ENCODE results near the gene CDH13.

The CDH13 gene

DNA sequence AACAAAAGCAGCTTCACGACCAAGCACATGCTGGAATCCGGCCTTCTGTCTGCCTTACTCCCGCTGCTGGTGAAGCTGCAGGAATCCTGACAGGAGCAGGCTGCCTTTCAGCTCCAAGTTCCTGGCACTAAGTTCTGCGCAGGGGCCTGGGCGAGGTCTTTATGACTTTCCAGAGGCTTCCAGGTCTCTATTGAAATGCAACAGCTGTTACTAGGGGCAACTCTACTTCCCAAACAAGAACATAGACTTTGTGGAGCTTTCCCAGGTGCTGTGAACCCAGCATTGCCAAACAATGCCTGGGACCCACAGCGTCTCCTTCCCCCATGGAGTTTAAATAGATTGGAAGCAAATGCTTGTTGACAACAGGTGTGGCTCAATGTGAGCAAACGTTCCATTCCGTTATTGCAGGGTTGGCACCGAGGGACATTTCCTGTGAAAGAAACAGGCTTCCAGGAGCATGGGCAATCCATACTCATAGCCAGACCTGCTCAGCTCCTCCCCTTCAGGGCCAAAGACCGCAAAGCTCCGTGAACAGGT, 156.0 kb downstream of the CDH13 start:
- no peak for DNase-seq
- H3K4me3 ChIP-seq (ENCODE audit: low read depth, low read length), result no peak overlapping the region
- H3K36me3 ChIP-seq, result no peaks in the 10 kb centered on the region
- TF ChIP-seq, protein P1, sequence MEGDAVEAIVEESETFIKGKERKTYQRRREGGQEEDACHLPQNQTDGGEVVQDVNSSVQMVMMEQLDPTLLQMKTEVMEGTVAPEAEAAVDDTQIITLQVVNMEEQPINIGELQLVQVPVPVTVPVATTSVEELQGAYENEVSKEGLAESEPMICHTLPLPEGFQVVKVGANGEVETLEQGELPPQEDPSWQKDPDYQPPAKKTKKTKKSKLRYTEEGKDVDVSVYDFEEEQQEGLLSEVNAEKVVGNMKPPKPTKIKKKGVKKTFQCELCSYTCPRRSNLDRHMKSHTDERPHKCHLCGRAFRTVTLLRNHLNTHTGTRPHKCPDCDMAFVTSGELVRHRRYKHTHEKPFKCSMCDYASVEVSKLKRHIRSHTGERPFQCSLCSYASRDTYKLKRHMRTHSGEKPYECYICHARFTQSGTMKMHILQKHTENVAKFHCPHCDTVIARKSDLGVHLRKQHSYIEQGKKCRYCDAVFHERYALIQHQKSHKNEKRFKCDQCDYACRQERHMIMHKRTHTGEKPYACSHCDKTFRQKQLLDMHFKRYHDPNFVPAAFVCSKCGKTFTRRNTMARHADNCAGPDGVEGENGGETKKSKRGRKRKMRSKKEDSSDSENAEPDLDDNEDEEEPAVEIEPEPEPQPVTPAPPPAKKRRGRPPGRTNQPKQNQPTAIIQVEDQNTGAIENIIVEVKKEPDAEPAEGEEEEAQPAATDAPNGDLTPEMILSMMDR (IDR thresholded peaks at IDR 0.05; ENCODE audit: low read depth, low read length), result no peak
- no peaks in the 10 kb centered on the region for H3K27me3 ChIP-seq (ENCODE audit: insufficient read depth, low read depth, severe bottlenecking)
- no peaks in the 10 kb centered on the region for H3K9me3 ChIP-seq (ENCODE audit: severe bottlenecking)
- H3K27ac ChIP-seq, result no peak overlapping the region

DNA sequence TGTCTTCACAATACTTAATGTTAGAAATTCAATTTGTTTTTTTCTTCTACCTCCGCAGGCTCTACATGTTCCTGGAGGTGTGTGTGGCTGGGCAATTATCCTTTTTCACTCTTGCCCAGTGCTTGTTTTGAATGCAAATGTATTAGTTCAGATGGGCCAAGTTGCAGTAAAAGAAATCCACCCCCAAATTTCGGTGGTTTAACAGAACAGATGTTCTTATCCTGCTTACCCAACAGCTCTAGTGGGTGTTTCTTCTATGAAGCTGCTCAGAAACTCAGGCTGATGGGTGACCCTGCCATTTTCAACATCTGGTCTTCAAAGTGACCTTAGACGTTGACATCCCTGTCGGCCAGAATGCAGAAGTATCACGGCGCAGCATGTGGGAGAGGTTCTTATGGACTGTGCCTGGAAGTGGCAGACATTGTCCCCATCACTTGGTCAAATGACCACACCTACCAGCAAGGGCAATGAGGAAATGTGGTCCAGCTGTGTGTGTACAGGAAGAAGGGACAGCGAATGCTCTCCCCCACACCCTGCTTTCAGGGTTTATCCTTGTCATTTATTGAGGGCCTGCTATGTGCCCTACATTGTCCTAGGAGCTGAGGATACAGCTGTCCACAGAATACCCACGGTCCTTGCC, 157.3 kb downstream of the CDH13 start:
- no peak overlapping the region for H3K4me3 ChIP-seq (ENCODE audit: low read depth, low read length)
- TF ChIP-seq, protein P1 (IDR thresholded peaks at IDR 0.05; ENCODE audit: low read depth, low read length), result no peak

DNA sequence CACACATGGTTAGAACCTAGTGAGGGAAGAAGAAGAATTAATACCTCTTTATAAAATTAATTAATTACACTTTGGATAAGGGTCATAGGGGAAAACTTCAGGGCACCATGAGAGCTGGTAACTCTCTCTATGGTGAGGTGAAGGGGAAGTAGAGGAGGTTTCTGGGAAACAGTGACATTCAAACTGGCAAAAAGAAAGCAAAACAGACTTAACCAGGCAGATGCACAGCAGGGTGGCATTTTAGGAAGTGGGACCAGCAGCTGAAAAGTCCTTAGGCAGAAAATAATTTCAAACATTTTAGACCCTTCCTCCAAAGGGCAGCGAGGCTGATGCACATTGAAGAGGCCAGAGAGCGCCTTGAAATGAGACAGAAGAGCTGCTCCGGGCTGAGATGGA, 157.8 kb downstream of the CDH13 start:
- Histone ChIP-seq H3K9me3 (ENCODE audit: severe bottlenecking) (no peaks in the 10 kb centered on the region), H3K27ac (no peak overlapping the region), H3K36me3 (no peaks in the 10 kb centered on the region), H3K27me3 (ENCODE audit: insufficient read depth, low read depth, severe bottlenecking) (no peaks in the 10 kb centered on the region), H3K4me3 (ENCODE audit: low read depth, low read length) (no peak overlapping the region)
- TF ChIP-seq, protein P1 (IDR thresholded peaks at IDR 0.05; ENCODE audit: low read depth, low read length), result no peak
- DNase-seq, result no peak

More for the DNA sequence above, 157.3 kb downstream of the CDH13 start:
- H3K27me3 ChIP-seq (ENCODE audit: insufficient read depth, low read depth, severe bottlenecking), result no peaks in the 10 kb centered on the region
- DNase-seq, result no peak
- no peaks in the 10 kb centered on the region for H3K36me3 ChIP-seq
- H3K27ac ChIP-seq, result no peak overlapping the region
- no peaks in the 10 kb centered on the region for H3K9me3 ChIP-seq (ENCODE audit: severe bottlenecking)

DNA sequence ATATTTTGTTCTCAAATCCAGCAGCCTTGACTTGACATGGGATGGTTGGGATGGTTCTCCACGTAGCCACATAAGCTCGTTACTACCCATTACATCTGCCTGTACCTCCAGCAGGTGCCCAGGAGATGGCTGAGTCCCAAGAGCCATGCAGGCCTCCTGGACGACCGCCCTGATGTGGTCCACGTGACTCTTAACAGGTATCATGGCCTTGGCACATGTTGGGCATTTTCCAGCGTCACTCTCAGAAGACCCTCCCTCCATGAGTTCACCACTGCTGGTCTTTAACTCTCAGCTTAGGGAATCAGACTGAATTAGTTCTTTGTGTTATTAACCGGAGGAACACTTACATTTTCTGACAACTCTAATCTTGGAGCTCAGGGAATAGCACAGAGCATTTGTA, 161.5 kb downstream of the CDH13 start:
- Histone ChIP-seq H3K27me3 (ENCODE audit: insufficient read depth, low read depth, severe bottlenecking) (no peaks in the 10 kb centered on the region), H3K9me3 (ENCODE audit: severe bottlenecking) (no peaks in the 10 kb centered on the region), H3K4me3 (ENCODE audit: low read depth, low read length) (no peak overlapping the region), H3K27ac (no peak overlapping the region), H3K36me3 (no peaks in the 10 kb centered on the region)
- no peak for DNase-seq
- TF ChIP-seq, protein P1 (IDR thresholded peaks at IDR 0.05; ENCODE audit: low read depth, low read length), result no peak

DNA sequence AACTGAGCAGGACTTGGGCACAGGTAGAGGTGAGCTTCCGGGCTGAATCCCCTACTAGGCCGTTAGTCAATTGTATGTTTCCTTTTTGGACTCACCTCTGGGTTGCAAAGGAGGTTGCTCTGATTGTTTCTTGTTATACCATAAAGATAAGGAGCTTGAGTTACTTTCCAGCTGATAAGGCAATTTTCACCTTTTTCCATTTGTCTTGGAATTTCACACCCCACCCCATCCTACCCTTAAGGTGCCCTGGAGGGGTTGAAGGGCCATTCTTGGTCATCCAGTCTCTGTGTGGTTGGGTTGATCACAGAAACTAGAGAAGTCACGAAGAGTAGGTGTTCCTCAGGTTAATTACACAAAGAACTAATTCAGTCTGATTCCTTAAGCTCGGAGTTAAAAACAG, 162.2 kb downstream of the CDH13 start:
- Histone ChIP-seq H3K36me3 (no peaks in the 10 kb centered on the region), H3K9me3 (ENCODE audit: severe bottlenecking) (no peaks in the 10 kb centered on the region), H3K27ac (no peak overlapping the region), H3K27me3 (ENCODE audit: insufficient read depth, low read depth, severe bottlenecking) (no peaks in the 10 kb centered on the region), H3K4me3 (ENCODE audit: low read depth, low read length) (no peak overlapping the region)
- TF ChIP-seq, protein P1 (IDR thresholded peaks at IDR 0.05; ENCODE audit: low read depth, low read length), result no peak
- no peak for DNase-seq

DNA sequence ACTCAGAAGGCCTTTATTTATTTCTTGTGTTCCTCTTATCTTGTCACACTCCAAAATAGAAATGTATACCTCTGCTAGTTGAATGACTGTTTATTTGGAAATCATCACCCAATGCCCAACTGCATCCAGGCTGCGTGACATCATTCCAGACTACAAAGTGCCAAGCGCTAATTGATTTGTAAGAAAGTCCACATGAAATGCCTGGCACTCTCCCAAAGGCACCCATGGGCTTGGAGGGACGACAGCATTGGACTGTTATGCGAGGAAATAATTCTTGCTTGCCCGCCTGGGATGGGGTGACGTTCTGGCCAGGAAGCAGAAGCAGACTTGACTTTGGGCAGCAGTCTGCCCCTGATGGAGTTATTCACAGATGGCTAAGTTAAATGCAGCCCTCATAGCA, 165.9 kb downstream of the CDH13 start:
- Histone ChIP-seq H3K27ac (no peak overlapping the region), H3K36me3 (no peaks in the 10 kb centered on the region), H3K4me3 (ENCODE audit: low read depth, low read length) (no peak overlapping the region), H3K27me3 (ENCODE audit: insufficient read depth, low read depth, severe bottlenecking) (no peaks in the 10 kb centered on the region), H3K9me3 (ENCODE audit: severe bottlenecking) (no peaks in the 10 kb centered on the region)
- TF ChIP-seq, protein P1 (IDR thresholded peaks at IDR 0.05; ENCODE audit: low read depth, low read length), result no peak
- no peak for DNase-seq
